Astrocyte (in vitro differentiated cells and primary cell): ENCODE results near the gene DFFB.

Experiments used
- CTCF ChIP-seq: IDR thresholded peaks from 2 replicates; pipeline ENCODE4 v1.5.1; 2011; ENCODE audit warnings: low read depth, mild to moderate bottlenecking, inconsistent platforms, low read length, moderate library complexity; ENCODE audit not compliant: insufficient read depth
- EZH2 ChIP-seq: IDR thresholded peaks from 2 replicates; pipeline ENCODE4 v1.6.1; 2012; ENCODE audit warnings: mild to moderate bottlenecking, low read length, inconsistent platforms; ENCODE audit not compliant: insufficient read depth

- no peak for TF ChIP-seq CTCF
- TF ChIP-seq EZH2: no peak
Measured at GRCh38 chr1:3905953-3906671, 48.8 kb downstream of the DFFB start.
